SU-DHL-6 (cell line): Measurements from ENCODE around the gene GATAD2A.

Experiments
- CTCF ChIP-seq: fragments of 200-600 bp; sonication (generic); IDR thresholded peaks from one replicate; pipeline ENCODE4 v1.5.1; 2017; ENCODE audit warnings: antibody characterized with exemption, mild to moderate bottlenecking, low read length, moderate library complexity; ENCODE audit not compliant: insufficient read depth, poor library complexity, severe bottlenecking
- EZH2phosphoT487 ChIP-seq: fragments of 200-600 bp; sonication (generic), shearing (Covaris generic); conservative IDR thresholded peaks from 2 replicates; pipeline ENCODE4 v1.6.1; 2018; ENCODE audit warnings: mild to moderate bottlenecking, antibody characterized with exemption, low read length, moderate library complexity, mixed read lengths

DNA sequence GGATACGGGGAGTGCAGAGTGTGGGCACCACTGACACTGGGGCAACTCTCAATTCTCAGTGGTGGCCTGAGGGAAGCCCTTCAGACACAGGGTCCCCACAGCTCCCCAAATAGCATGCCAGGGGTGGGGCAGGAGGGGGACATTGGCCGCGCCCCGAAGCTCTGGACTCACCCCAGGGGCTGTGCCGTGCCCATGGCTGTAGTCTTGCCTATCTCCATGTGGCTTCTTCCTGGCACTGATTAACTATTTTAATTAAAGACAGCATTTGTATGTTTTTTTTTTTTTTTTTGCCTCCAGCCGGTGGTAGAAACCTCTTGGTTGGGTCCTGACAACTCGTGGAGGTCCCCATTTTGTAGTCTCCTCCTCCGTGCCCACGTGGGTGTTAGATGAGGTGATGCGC is 23.3 kb downstream of the GATAD2A start:
- TF ChIP-seq CTCF (no peak), EZH2phosphoT487 (no peak)
